Tibial nerve (tissue), 4 donors: ENCODE measurements around the gene GMDS. TPM values are rescaled to one million over a fixed set of nuclear protein-coding genes. Genes with fewer than 3 reads are reported as not detected.
A peak's percentile ranks its signal among the peaks of the same experiment; 100 is the strongest.

Experiments used
- DNase-seq, 2 donors: peaks; one replicate each; pipeline ENCODE4 v3.0.0-alpha.2; 2019; ENCODE audit warnings: low spot score in 2 of 2
- H3K27ac ChIP-seq, 4 donors: fragments of 200-600 bp; sonication (generic) in 3 of 4; one replicate each; pipeline ENCODE4 v1.5.1; 2017 to 2019; ENCODE audit warnings: mild to moderate bottlenecking in 1 of 4
- H3K27me3 ChIP-seq, 2 donors: fragments of 200-600 bp; sonication (generic) in 1 of 2; one replicate each; pipeline versions ENCODE4 v1.5.1 to v1.6.0; 2017 to 2019
- H3K36me3 ChIP-seq, 3 donors: fragments of 200-600 bp; sonication (generic); one replicate each; pipeline ENCODE4 v1.5.1; 2018 to 2019
- H3K4me1 ChIP-seq, 4 donors: fragments of 200-600 bp; sonication (generic) in 3 of 4; one replicate each; pipeline ENCODE4 v1.5.1; 2017 to 2019
- H3K4me3 ChIP-seq, 4 donors: fragments of 200-600 bp; sonication (generic) in 3 of 4; one replicate each; pipeline ENCODE4 v1.5.1; 2017 to 2019; ENCODE audit warnings: mild to moderate bottlenecking in 1 of 4, moderate library complexity in 1 of 4
- H3K9me3 ChIP-seq, 4 donors: fragments of 200-600 bp; sonication (generic) in 3 of 4; one replicate each; pipeline ENCODE4 v1.5.1; 2017 to 2019
- EP300 ChIP-seq, 2 donors: sonication (generic); formaldehyde crosslinking; IDR thresholded peaks; one replicate each; pipeline ENCODE4 v1.6.1; 2017; ENCODE audit warnings: antibody characterized with exemption in 2 of 2, mild to moderate bottlenecking in 1 of 2
- POLR2A ChIP-seq, 2 donors: fragments of 450-650 bp; IDR thresholded peaks; one replicate each; pipeline ENCODE4 v1.6.1; 2017; ENCODE audit warnings: antibody characterized with exemption in 2 of 2, mild to moderate bottlenecking in 2 of 2, moderate library complexity in 2 of 2
- WGBS, 2 donors: methylation state at CpG; one replicate each; pipeline ENCODE4 v1.1.5; 2018; 5-methylcytosine and 5-hydroxymethylcytosine counted together
- total RNA-seq, 4 donors: library from RNA; depleted of rRNA; stranded (reverse); fragments of >200 nt; gene quantifications; one replicate each; pipeline ENCODE4 v1.1.0, GENCODE V29; 2016
- TF ChIP-seq, protein P1 (sequence below), 5 experiments: fragments of 200-600 bp in 3 of 5; fragments of 450-650 bp in 2 of 5; sonication (generic) in 3 of 5; IDR thresholded peaks; one replicate each; pipeline ENCODE4 v1.5.1; 2016 to 2019; ENCODE audit warnings: antibody characterized with exemption in 5 of 5, mild to moderate bottlenecking in 3 of 5, moderate library complexity in 2 of 5

The GMDS gene
- total RNA-seq, 4 donors from 2014 or later, result 14.9 to 46.5 (median 32.8) TPM

DNA sequence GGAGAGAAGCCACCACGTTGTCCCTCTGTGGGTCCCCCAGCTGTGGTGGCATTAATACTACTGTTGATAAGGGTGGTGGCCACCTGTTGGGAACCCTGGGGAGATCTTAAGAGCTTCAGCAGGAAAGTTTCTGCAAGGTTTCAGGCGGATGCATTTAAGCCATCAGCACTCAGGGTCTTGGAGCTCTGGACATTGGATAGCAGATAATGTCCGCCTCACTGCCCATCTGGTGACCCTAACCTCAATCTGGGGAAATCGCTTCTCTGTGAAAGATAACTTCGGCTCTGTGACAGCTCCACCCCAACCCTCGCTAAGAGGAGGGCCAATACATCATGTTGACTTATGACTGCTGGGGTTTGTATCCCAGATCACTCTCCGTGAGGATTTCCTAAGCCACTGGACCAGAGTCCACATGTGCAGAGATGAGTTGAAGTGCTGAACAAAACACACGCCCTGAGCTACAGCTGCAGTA is 542.8 kb downstream of the GMDS start:
- H3K27ac ChIP-seq, result peak overlapping the region in 2 of 4 donors; percentile 42 to 51
- peaks cover 0 to 24% (median 0%) of the 10 kb centered on the region in 4 donors for H3K4me1 ChIP-seq
- no peaks in the 10 kb centered on the region for H3K36me3 ChIP-seq

DNA sequence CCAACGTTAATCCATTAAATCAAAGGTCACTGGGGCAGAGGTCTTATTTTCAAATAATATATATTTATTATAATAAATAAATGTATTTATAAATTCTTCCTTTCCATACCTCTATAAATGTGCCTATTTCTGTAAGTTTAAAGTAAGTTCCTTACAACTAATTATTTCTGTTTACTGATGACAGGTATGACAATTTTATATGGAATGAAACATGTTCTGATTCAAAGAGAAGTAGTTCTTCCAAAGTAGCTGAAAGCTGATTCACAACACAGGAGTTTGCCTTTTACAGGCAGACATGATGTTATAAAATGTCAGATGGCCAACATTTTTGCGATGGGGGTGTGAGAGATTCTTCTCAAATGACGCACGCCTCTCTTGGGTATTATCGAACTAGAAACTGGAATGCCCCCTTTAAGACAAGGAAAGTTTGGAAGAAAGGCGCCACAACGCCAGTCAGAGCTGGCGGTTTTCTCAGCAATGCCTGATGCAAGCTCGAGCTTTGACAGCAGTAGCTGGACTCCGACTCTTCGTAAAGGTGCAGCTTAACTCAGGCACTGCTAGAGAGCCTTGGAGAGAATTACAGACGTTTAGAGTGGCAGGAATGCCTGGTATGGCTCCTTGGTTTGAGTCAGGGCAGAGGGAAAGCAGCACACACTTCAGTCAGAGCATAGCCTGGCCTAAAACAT is 543.6 kb downstream of the GMDS start:
- DNase-seq, result peak in 1 of 2 donors; percentile 52
- Histone ChIP-seq H3K9me3 (no peaks in the 10 kb centered on the region), H3K27me3 (no peaks in the 10 kb centered on the region), H3K36me3 (no peaks in the 10 kb centered on the region), H3K27ac (peak overlapping the region in 2 of 4 donors; percentile 42 to 51), H3K4me3 (no peak overlapping the region), H3K4me1 (peaks cover 0 to 24% (median 0%) of the 10 kb centered on the region in 4 donors)
- WGBS, 2 donors, result 57 to 62% methylated on average over 12 of the region's 12 CpGs
- TF ChIP-seq, protein P1, sequence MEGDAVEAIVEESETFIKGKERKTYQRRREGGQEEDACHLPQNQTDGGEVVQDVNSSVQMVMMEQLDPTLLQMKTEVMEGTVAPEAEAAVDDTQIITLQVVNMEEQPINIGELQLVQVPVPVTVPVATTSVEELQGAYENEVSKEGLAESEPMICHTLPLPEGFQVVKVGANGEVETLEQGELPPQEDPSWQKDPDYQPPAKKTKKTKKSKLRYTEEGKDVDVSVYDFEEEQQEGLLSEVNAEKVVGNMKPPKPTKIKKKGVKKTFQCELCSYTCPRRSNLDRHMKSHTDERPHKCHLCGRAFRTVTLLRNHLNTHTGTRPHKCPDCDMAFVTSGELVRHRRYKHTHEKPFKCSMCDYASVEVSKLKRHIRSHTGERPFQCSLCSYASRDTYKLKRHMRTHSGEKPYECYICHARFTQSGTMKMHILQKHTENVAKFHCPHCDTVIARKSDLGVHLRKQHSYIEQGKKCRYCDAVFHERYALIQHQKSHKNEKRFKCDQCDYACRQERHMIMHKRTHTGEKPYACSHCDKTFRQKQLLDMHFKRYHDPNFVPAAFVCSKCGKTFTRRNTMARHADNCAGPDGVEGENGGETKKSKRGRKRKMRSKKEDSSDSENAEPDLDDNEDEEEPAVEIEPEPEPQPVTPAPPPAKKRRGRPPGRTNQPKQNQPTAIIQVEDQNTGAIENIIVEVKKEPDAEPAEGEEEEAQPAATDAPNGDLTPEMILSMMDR (IDR thresholded peaks at IDR 0.05), result no peak
- peak in 1 of 2 donors; percentile 23 for TF ChIP-seq EP300 (IDR thresholded peaks at IDR 0.05)

More for the DNA sequence above, 542.8 kb downstream of the GMDS start:
- Histone ChIP-seq H3K27me3 (no peaks in the 10 kb centered on the region), H3K4me3 (no peak overlapping the region), H3K9me3 (no peaks in the 10 kb centered on the region)
- WGBS, 2 donors, result 63 to 66% methylated on average over 8 of the region's 8 CpGs
- TF ChIP-seq POLR2A (IDR thresholded peaks at IDR 0.05) (no peak), EP300 (IDR thresholded peaks at IDR 0.05) (no peak)
- TF ChIP-seq, protein P1 (IDR thresholded peaks at IDR 0.05), result no peak
- DNase-seq, result no peak

GRCh38 chr6:1700278-1700967 is 545.0 kb downstream of the GMDS start:
- no peaks in the 10 kb centered on the region for H3K9me3 ChIP-seq
- H3K27ac ChIP-seq, result peak overlapping the region in 2 of 4 donors; percentile 42 to 55
- H3K4me1 ChIP-seq, result peaks cover 0 to 24% (median 0%) of the 10 kb centered on the region in 4 donors
- H3K4me3 ChIP-seq, result no peak overlapping the region
- H3K27me3 ChIP-seq, result no peaks in the 10 kb centered on the region
- WGBS, 2 donors, result 83 to 84% methylated on average over 11 of the region's 11 CpGs
- DNase-seq, result no peak
- no peaks in the 10 kb centered on the region for H3K36me3 ChIP-seq
- TF ChIP-seq EP300 (IDR thresholded peaks at IDR 0.05) (no peak), POLR2A (IDR thresholded peaks at IDR 0.05) (no peak)
- TF ChIP-seq, protein P1 (IDR thresholded peaks at IDR 0.05), result no peak

GRCh38 chr6:1698527-1698926 is 546.9 kb downstream of the GMDS start:
- H3K4me3 ChIP-seq, result no peak overlapping the region
- no peaks in the 10 kb centered on the region for H3K9me3 ChIP-seq
- H3K27ac ChIP-seq, result no peak overlapping the region
- H3K4me1 ChIP-seq, result peaks cover 0 to 27% (median 0%) of the 10 kb centered on the region in 4 donors
- no peaks in the 10 kb centered on the region for H3K27me3 ChIP-seq
- WGBS, 2 donors, result 87 to 90% methylated on average over 11 of the region's 11 CpGs
- no peak for DNase-seq
- no peaks in the 10 kb centered on the region for H3K36me3 ChIP-seq
- no peak for TF ChIP-seq EP300 (IDR thresholded peaks at IDR 0.05)
- TF ChIP-seq, protein P1 (IDR thresholded peaks at IDR 0.05), result no peak
- no peak for TF ChIP-seq POLR2A (IDR thresholded peaks at IDR 0.05)
